K562 (cell line): ENCODE results near the gene SCAMP3. TPM values are rescaled to one million over a fixed set of nuclear protein-coding genes. Genes with fewer than 3 reads are reported as not detected.

Experiments used
- ARID4B ChIP-seq: sonication (generic); formaldehyde crosslinking; IDR thresholded peaks from 2 replicates; pipeline ENCODE4 v1.8.0; 2022; ENCODE audit warnings: mild to moderate bottlenecking, missing genetic modification reagents
- ATF1 ChIP-seq, 2 experiments: fragments of 450-650 bp in 1 of 2; IDR thresholded peaks; 2 replicates each; pipeline ENCODE4 v1.6.1; 2016; ENCODE audit warnings: missing compliant biosample characterization in 1 of 2, missing genetic modification characterization in 1 of 2
- ELF2 ChIP-seq: fragments of 250-450 bp; sonication (Bioruptor Pico); IDR thresholded peaks from 2 replicates; pipeline ENCODE4 v1.5.0; 2021; ENCODE audit warnings: mild to moderate bottlenecking
- GABPA ChIP-seq: fragments of 200-800 bp; sonication (Bioruptor generic); conservative IDR thresholded peaks from 2 replicates; pipeline ENCODE4 v1.6.1; 2016; ENCODE audit warnings: low read depth, missing genetic modification characterization, missing compliant biosample characterization
- GABPB1 ChIP-seq: sonication (generic); formaldehyde crosslinking; IDR thresholded peaks from 2 replicates; pipeline ENCODE4 v1.8.0; 2022; ENCODE audit warnings: mild to moderate bottlenecking, missing genetic modification reagents
- KAT7 ChIP-seq: sonication (generic); formaldehyde crosslinking; IDR thresholded peaks from 2 replicates; pipeline ENCODE4 v1.8.0; 2022; ENCODE audit warnings: missing genetic modification reagents, mild to moderate bottlenecking, borderline replicate concordance
- LCOR ChIP-seq: sonication (generic); formaldehyde crosslinking; IDR thresholded peaks from 2 replicates; pipeline ENCODE4 v1.8.0; 2022; ENCODE audit warnings: mild to moderate bottlenecking, missing genetic modification reagents
- MXD1 ChIP-seq: fragments of 250-450 bp; sonication (Bioruptor Pico); IDR thresholded peaks from 2 replicates; pipeline ENCODE4 v1.8.0; 2021; ENCODE audit warnings: borderline replicate concordance, mild to moderate bottlenecking, moderate library complexity; ENCODE audit not compliant: poor library complexity, severe bottlenecking
- OTX1 ChIP-seq: fragments of 450-650 bp; formaldehyde crosslinking; IDR thresholded peaks from 2 replicates; pipeline ENCODE4 v1.4.0; 2022; ENCODE audit warnings: mild to moderate bottlenecking
- PHTF2 ChIP-seq: fragments of 250-450 bp; sonication (Bioruptor Pico); IDR thresholded peaks from 2 replicates; pipeline ENCODE4 v1.5.0; 2021; ENCODE audit warnings: mild to moderate bottlenecking
- SIX5 ChIP-seq, 2 experiments: IDR thresholded peaks; 2 replicates each; pipeline ENCODE4 v1.6.1; 2011; ENCODE audit warnings: low read length in 2 of 2, borderline replicate concordance in 1 of 2, low read depth in 1 of 2, mild to moderate bottlenecking in 1 of 2, moderate library complexity in 1 of 2; ENCODE audit not compliant: insufficient read depth in 1 of 2
- TFE3 ChIP-seq: fragments of 450-650 bp; formaldehyde crosslinking; IDR thresholded peaks from 2 replicates; pipeline ENCODE4 v1.4.0; 2020; ENCODE audit warnings: mild to moderate bottlenecking, mixed read lengths
- USF2 ChIP-seq: sonication (generic); formaldehyde crosslinking; IDR thresholded peaks from 2 replicates; pipeline ENCODE4 v1.5.0; 2020; ENCODE audit warnings: missing genetic modification reagents
- ZNF408 ChIP-seq: fragments of 250-450 bp; sonication (Bioruptor Pico); IDR thresholded peaks from 2 replicates; pipeline ENCODE4 v1.4.0; 2020; ENCODE audit warnings: low read depth, mild to moderate bottlenecking, moderate library complexity
- ZNF436 ChIP-seq: fragments of 250-450, 450-650 bp; sonication (Bioruptor Pico); formaldehyde crosslinking; IDR thresholded peaks from 2 replicates; pipeline ENCODE4 v1.7.0; 2020; ENCODE audit warnings: mild to moderate bottlenecking
- ZNF445 ChIP-seq: fragments of 250-450 bp; sonication (Bioruptor Pico); IDR thresholded peaks from 2 replicates; pipeline ENCODE4 v1.4.0; 2020; ENCODE audit warnings: low read depth, mild to moderate bottlenecking, moderate library complexity
- ZNF766 ChIP-seq: fragments of 200-800 bp; sonication (Bioruptor generic); conservative IDR thresholded peaks from 2 replicates; pipeline ENCODE4 v1.6.1; 2016; ENCODE audit warnings: missing genetic modification characterization, missing compliant biosample characterization
- ZZZ3 ChIP-seq: fragments of 450-650 bp; IDR thresholded peaks from 2 replicates; pipeline ENCODE4 v1.6.1; 2016; ENCODE audit warnings: antibody characterized with exemption, mild to moderate bottlenecking, moderate library complexity
- polyA plus RNA-seq, 8 experiments: library from polyadenylated mRNA; depleted of rRNA in 4 of 8; stranded (reverse) in 5 of 8; unstranded in 3 of 8; fragments of >200 nt; fragmentation: Nextera tagmentation in 2 of 8; fragmentation: Illumina TruSeq in 1 of 8; extraction: Ambion mirVana in 2 of 8; extraction: Trizol in 1 of 8; gene quantifications; 2 replicates each; pipeline versions ENCODE4 v1.2.1 to v1.2.3, GENCODE V29; 2011 to 2014; ENCODE audit warnings: inconsistent platforms in 1 of 8, missing spikeins in 1 of 8
- total RNA-seq, 7 experiments: library from RNA; depleted of rRNA in 6 of 7; stranded (reverse); fragments of >200 nt in 6 of 7; fragmentation: Illumina TruSeq in 2 of 7; extraction: Trizol in 2 of 7; gene quantifications; 2 replicates each; pipeline versions ENCODE4 v1.2.1 to v1.2.3, GENCODE V29; 2011 to 2021; ENCODE audit warnings: low replicate concordance in 1 of 7

SCAMP3 gene
- total and polyA plus RNA-seq, 9 of the 15 experiments (the other 6 are each of a cell fraction or from before 2014, with no cell fraction given): 14.2 to 131 (median 86.1) TPM

- TF ChIP-seq ELF2 (CRISPR knock-in tag): peak; percentile 84
- TF ChIP-seq ZNF445 (CRISPR knock-in tag): no peak
- TF ChIP-seq ARID4B (CRISPR knock-in tag): 0 out of 2 replicates have a peak, but pooled peaks have one; percentile 0
- peak; percentile 56 for TF ChIP-seq GABPA (tag)
- TF ChIP-seq ZNF766 (CRISPR knock-in tag): 0 out of 2 replicates have a peak, but pooled peaks have one; percentile 7
- TF ChIP-seq SIX5 (IDR thresholded peaks at IDR 0.05; ENCODE audit: borderline replicate concordance in 1 of 2, insufficient read depth in 1 of 2, low read depth in 1 of 2, low read length in 2 of 2): peak; percentile 72 to 85; a peak in 3 of 4 replicates
- TF ChIP-seq LCOR: no peak
- no peak for TF ChIP-seq OTX1
- TF ChIP-seq TFE3 (CRISPR knock-in tag): peak; percentile 99
- TF ChIP-seq ZZZ3: no peak
- TF ChIP-seq KAT7: no peak
- no peak for TF ChIP-seq ATF1 (CRISPR knock-in tag; IDR thresholded peaks at IDR 0.05)
- TF ChIP-seq ATF1 (tag; IDR thresholded peaks at IDR 0.05): 0 out of 2 replicates have a peak, but pooled peaks have one; percentile 28
- peak; percentile 43; the same call in 1 of the 2 replicates for TF ChIP-seq GABPB1
- no peak for TF ChIP-seq ZNF408
- no peak for TF ChIP-seq MXD1 (CRISPR knock-in tag)
- TF ChIP-seq USF2 (CRISPR knock-in tag): peak; percentile 99
- no peak for TF ChIP-seq ZNF436 (CRISPR knock-in tag)
- no peak for TF ChIP-seq PHTF2 (CRISPR knock-in tag)
These were observed 43.1 kb downstream of the SCAMP3 start (continued) for GRCh38 chr1:155218854-155219591.
